ENCODE results near the gene FES.

DNA sequence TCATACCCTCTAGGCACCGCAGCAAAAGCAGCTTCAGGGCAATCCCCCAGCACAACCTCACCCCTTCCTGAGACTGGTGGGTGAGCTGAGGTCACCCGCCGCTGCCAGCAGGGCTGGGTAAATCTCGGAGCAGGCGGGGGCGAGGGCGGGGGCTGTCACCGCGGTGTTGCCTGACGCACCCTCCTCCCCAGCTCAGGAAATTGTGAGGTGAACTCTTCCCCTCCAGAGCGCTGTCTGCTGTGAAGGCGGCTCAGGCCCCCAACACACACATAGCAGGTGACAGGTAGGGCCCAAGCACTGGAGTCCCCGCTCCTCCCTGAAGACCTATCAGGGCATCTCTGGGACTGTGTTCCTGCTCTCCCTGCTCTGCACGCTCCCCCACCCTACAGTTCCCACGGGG lies 46.2 kb upstream of the FES start:
- no peak for TF ChIP-seq GABPA (IDR thresholded peaks at IDR 0.05; ENCODE audit: low read depth)
- TF ChIP-seq, protein P1, sequence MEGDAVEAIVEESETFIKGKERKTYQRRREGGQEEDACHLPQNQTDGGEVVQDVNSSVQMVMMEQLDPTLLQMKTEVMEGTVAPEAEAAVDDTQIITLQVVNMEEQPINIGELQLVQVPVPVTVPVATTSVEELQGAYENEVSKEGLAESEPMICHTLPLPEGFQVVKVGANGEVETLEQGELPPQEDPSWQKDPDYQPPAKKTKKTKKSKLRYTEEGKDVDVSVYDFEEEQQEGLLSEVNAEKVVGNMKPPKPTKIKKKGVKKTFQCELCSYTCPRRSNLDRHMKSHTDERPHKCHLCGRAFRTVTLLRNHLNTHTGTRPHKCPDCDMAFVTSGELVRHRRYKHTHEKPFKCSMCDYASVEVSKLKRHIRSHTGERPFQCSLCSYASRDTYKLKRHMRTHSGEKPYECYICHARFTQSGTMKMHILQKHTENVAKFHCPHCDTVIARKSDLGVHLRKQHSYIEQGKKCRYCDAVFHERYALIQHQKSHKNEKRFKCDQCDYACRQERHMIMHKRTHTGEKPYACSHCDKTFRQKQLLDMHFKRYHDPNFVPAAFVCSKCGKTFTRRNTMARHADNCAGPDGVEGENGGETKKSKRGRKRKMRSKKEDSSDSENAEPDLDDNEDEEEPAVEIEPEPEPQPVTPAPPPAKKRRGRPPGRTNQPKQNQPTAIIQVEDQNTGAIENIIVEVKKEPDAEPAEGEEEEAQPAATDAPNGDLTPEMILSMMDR (IDR thresholded peaks at IDR 0.05) = no peak
